ENCODE measurements around the gene TMUB2. TPM values are rescaled to one million over a fixed set of nuclear protein-coding genes. Genes with fewer than 3 reads are reported as not detected.

The TMUB2 gene
- total and polyA plus RNA-seq, 2 of the 13 experiments (the other 11 are each of a cell fraction or from before 2014, with no cell fraction given): 26.9 to 50.8 TPM

DNA sequence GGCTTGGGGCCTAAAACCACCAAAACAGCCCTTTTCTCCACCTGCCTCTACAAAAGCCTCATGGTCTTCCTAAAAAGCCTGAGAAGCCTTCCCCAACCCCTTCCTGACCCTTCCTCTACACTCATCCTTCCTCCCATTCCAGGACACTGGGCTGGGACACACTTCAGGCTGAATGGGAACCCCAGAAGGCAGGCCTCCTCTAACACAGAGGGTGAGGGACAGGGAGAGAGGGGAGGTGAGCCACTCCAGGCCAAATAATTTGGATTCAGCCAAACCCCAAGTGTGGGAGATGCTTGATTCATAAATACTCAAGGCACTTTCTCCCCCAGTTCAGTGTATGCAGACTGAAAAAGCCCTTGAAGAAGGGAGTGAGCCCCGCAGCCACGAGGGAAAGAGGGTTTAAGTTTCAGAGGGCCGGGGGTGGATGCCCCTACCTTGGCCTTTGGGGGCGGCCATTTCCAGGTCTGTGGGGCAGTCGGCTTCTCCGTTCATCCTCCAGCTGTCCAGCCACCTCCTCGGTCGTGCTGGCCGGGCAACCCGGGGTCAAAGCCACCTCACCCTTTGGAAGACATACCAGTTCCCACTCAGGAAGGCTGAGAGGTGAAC is 31.1 kb downstream of the TMUB2 start (continued):
- TF ChIP-seq ZBTB4 (CRISPR knock-in tag; IDR thresholded peaks at IDR 0.05; ENCODE audit: borderline replicate concordance) (no peak), HMG20A (CRISPR knock-in tag; IDR thresholded peaks at IDR 0.05; ENCODE audit: borderline replicate concordance) (no peak), ZNF33B (CRISPR knock-in tag; IDR thresholded peaks at IDR 0.05) (peak; percentile 23), ZMYM4 (CRISPR knock-in tag; IDR thresholded peaks at IDR 0.05) (no peak), RORA (CRISPR knock-in tag; IDR thresholded peaks at IDR 0.05) (no peak), ZNF543 (CRISPR knock-in tag; IDR thresholded peaks at IDR 0.05) (0 out of 2 replicates have a peak, but pooled peaks have one; percentile 34), ZXDC (CRISPR knock-in tag; IDR thresholded peaks at IDR 0.05) (no peak), ZFP1 (CRISPR knock-in tag; IDR thresholded peaks at IDR 0.05) (no peak), LRRFIP1 (CRISPR knock-in tag; conservative IDR thresholded peaks at IDR 0.05) (no peak), ZNF737 (CRISPR knock-in tag; IDR thresholded peaks at IDR 0.05; ENCODE audit: borderline replicate concordance) (0 out of 2 replicates have a peak, but pooled peaks have one; percentile 68), TCF7 (IDR thresholded peaks at IDR 0.05; ENCODE audit: low read depth) (no peak), SRY (CRISPR knock-in tag; IDR thresholded peaks at IDR 0.05) (no peak), ZNF724P (CRISPR knock-in tag; IDR thresholded peaks at IDR 0.05; ENCODE audit: borderline replicate concordance) (no peak), SAP130 (CRISPR knock-in tag; IDR thresholded peaks at IDR 0.05; ENCODE audit: low read depth) (no peak)
- TF ChIP-seq, protein P1, sequence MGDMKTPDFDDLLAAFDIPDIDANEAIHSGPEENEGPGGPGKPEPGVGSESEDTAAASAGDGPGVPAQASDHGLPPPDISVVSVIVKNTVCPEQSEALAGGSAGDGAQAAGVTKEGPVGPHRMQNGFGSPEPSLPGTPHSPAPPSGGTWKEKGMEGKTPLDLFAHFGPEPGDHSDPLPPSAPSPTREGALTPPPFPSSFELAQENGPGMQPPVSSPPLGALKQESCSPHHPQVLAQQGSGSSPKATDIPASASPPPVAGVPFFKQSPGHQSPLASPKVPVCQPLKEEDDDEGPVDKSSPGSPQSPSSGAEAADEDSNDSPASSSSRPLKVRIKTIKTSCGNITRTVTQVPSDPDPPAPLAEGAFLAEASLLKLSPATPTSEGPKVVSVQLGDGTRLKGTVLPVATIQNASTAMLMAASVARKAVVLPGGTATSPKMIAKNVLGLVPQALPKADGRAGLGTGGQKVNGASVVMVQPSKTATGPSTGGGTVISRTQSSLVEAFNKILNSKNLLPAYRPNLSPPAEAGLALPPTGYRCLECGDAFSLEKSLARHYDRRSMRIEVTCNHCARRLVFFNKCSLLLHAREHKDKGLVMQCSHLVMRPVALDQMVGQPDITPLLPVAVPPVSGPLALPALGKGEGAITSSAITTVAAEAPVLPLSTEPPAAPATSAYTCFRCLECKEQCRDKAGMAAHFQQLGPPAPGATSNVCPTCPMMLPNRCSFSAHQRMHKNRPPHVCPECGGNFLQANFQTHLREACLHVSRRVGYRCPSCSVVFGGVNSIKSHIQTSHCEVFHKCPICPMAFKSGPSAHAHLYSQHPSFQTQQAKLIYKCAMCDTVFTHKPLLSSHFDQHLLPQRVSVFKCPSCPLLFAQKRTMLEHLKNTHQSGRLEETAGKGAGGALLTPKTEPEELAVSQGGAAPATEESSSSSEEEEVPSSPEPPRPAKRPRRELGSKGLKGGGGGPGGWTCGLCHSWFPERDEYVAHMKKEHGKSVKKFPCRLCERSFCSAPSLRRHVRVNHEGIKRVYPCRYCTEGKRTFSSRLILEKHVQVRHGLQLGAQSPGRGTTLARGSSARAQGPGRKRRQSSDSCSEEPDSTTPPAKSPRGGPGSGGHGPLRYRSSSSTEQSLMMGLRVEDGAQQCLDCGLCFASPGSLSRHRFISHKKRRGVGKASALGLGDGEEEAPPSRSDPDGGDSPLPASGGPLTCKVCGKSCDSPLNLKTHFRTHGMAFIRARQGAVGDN (CRISPR knock-in tag; IDR thresholded peaks at IDR 0.05): no peak

All from HepG2 (cell line).